ENCODE results near the gene ATRNL1. TPM values are rescaled to one million over a fixed set of nuclear protein-coding genes. Genes with fewer than 3 reads are reported as not detected.

The ATRNL1 gene
- total and polyA plus RNA-seq, 2 experiments from 2014 or later = 5.9 to 17.4 TPM

DNA sequence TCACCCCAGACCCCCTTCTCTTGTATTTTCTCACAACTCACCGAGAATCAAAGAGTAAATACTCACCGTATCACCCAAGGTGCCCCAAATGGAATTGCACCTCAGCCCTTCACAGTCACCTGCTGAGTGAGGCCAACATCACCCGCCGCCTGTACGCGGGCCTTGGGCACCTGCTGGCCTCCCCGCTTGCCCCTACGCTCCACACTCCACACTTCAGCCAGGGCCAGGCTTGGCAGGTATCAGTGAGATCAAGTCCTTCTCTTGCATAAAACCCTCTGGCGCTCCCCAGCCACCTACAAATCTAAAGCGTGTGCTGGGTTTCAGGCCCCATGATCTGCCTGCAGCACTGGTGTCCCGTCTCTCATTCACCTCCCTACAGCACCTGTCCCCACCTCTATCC is 879.3 kb downstream of the ATRNL1 start:
- WGBS (ENCODE audit: low lambda C conversion rate, missing lambda C conversion rate) = 84% methylated on average over 11 of the region's 11 CpGs
- Histone ChIP-seq H3K9me2 (replicated peaks; ENCODE audit: insufficient read depth) (no peaks in the 10 kb centered on the region), H3K36me3 (replicated peaks; ENCODE audit: insufficient read depth, low read depth) (no peaks in the 10 kb centered on the region), H3K27me3 (no peaks in the 10 kb centered on the region), H4K20me1 (ENCODE audit: insufficient read depth, poor library complexity, severe bottlenecking) (no peaks in the 10 kb centered on the region), H3K4me1 (ENCODE audit: insufficient read depth) (no peaks in the 10 kb centered on the region), H2AFZ (no peak overlapping the region), H3K79me2 (no peaks in the 10 kb centered on the region), H3K9me3 (ENCODE audit: low read depth) (no peaks in the 10 kb centered on the region), H3K4me2 (no peak overlapping the region), H3K27ac (no peak overlapping the region), H3K4me3 (no peak overlapping the region)
- TF ChIP-seq EZH2phosphoT487 (IDR thresholded peaks at IDR 0.05; ENCODE audit: low read depth, severe bottlenecking, unreplicated experiment) = no peak
- TF ChIP-seq EZH2 (IDR thresholded peaks at IDR 0.05; ENCODE audit: borderline replicate concordance) = no peak
- TF ChIP-seq CTCF (IDR thresholded peaks at IDR 0.05; ENCODE audit: poor library complexity) = no peak
- no peak for DNase-seq (ENCODE audit: low spot score)

- 91% methylated on average over 4 of the region's 4 CpGs for WGBS (ENCODE audit: low lambda C conversion rate, missing lambda C conversion rate)
These were observed 881.2 kb downstream of the ATRNL1 start for GRCh38 chr10:115974351-115974750.

GRCh38 chr10:115974816-115975430 is 881.8 kb downstream of the ATRNL1 start:
- H3K9me2 ChIP-seq (replicated peaks; ENCODE audit: insufficient read depth) = no peaks in the 10 kb centered on the region
- no peaks in the 10 kb centered on the region for H4K20me1 ChIP-seq (ENCODE audit: insufficient read depth, poor library complexity, severe bottlenecking)
- no peaks in the 10 kb centered on the region for H3K79me2 ChIP-seq
- H2AFZ ChIP-seq = no peak overlapping the region
- H3K4me1 ChIP-seq (ENCODE audit: insufficient read depth) = no peaks in the 10 kb centered on the region
- H3K27me3 ChIP-seq = no peaks in the 10 kb centered on the region
- H3K27ac ChIP-seq = no peak overlapping the region
- H3K9me3 ChIP-seq (ENCODE audit: low read depth) = no peaks in the 10 kb centered on the region
- H3K4me2 ChIP-seq = no peak overlapping the region
- WGBS (ENCODE audit: low lambda C conversion rate, missing lambda C conversion rate) = 69% methylated on average over 9 of the region's 9 CpGs
- TF ChIP-seq EZH2 (IDR thresholded peaks at IDR 0.05; ENCODE audit: borderline replicate concordance) = no peak
- TF ChIP-seq EZH2phosphoT487 (IDR thresholded peaks at IDR 0.05; ENCODE audit: low read depth, severe bottlenecking, unreplicated experiment) = no peak
- no peak for TF ChIP-seq CTCF (IDR thresholded peaks at IDR 0.05; ENCODE audit: poor library complexity)
- no peak for DNase-seq (ENCODE audit: low spot score)
- H3K4me3 ChIP-seq = no peak overlapping the region
- no peaks in the 10 kb centered on the region for H3K36me3 ChIP-seq (replicated peaks; ENCODE audit: insufficient read depth, low read depth)

More at GRCh38 chr10:115974351-115974750, 881.2 kb downstream of the ATRNL1 start:
- Histone ChIP-seq H3K27ac (no peak overlapping the region), H3K4me1 (ENCODE audit: insufficient read depth) (no peaks in the 10 kb centered on the region), H3K79me2 (no peaks in the 10 kb centered on the region), H3K9me2 (replicated peaks; ENCODE audit: insufficient read depth) (no peaks in the 10 kb centered on the region), H4K20me1 (ENCODE audit: insufficient read depth, poor library complexity, severe bottlenecking) (no peaks in the 10 kb centered on the region), H3K9me3 (ENCODE audit: low read depth) (no peaks in the 10 kb centered on the region), H3K36me3 (replicated peaks; ENCODE audit: insufficient read depth, low read depth) (no peaks in the 10 kb centered on the region), H3K27me3 (no peaks in the 10 kb centered on the region), H3K4me2 (no peak overlapping the region), H2AFZ (no peak overlapping the region), H3K4me3 (no peak overlapping the region)
- DNase-seq (ENCODE audit: low spot score) = no peak
- TF ChIP-seq CTCF (IDR thresholded peaks at IDR 0.05; ENCODE audit: poor library complexity) (no peak), EZH2phosphoT487 (IDR thresholded peaks at IDR 0.05; ENCODE audit: low read depth, severe bottlenecking, unreplicated experiment) (no peak), EZH2 (IDR thresholded peaks at IDR 0.05; ENCODE audit: borderline replicate concordance) (no peak)

Measured in hepatocyte (in vitro differentiated cells).